Keratinocyte (primary cell): ENCODE measurements around the gene AGL.

Experiments used
- EZH2 ChIP-seq: IDR thresholded peaks from one replicate; pipeline ENCODE4 v1.6.1; 2012; ENCODE audit warnings: inconsistent platforms, mild to moderate bottlenecking, low read length, moderate library complexity
- TF ChIP-seq, protein P1 (sequence below), 3 experiments: IDR thresholded peaks in 1 of 3; conservative IDR thresholded peaks in 1 of 3; optimal IDR thresholded peaks in 1 of 3; 2 replicates in 2 of 3; 3 replicates in 1 of 3; pipeline versions ENCODE3 to v1.5.1; 2011; ENCODE audit warnings: low read length in 3 of 3, mild to moderate bottlenecking in 3 of 3, moderate library complexity in 2 of 3, control low read depth in 1 of 3, inconsistent platforms in 1 of 3; ENCODE audit not compliant: insufficient read depth in 2 of 3; ENCODE audit errors: extremely low read depth in 1 of 3

GRCh38 chr1:99808391-99809115 is 41.6 kb upstream of the AGL start:
- TF ChIP-seq, protein P1, sequence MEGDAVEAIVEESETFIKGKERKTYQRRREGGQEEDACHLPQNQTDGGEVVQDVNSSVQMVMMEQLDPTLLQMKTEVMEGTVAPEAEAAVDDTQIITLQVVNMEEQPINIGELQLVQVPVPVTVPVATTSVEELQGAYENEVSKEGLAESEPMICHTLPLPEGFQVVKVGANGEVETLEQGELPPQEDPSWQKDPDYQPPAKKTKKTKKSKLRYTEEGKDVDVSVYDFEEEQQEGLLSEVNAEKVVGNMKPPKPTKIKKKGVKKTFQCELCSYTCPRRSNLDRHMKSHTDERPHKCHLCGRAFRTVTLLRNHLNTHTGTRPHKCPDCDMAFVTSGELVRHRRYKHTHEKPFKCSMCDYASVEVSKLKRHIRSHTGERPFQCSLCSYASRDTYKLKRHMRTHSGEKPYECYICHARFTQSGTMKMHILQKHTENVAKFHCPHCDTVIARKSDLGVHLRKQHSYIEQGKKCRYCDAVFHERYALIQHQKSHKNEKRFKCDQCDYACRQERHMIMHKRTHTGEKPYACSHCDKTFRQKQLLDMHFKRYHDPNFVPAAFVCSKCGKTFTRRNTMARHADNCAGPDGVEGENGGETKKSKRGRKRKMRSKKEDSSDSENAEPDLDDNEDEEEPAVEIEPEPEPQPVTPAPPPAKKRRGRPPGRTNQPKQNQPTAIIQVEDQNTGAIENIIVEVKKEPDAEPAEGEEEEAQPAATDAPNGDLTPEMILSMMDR (optimal IDR thresholded peaks at IDR 0.05 in 1 of 3, IDR thresholded peaks at IDR 0.05 in 1 of 3, conservative IDR thresholded peaks at IDR 0.05 in 1 of 3; ENCODE audit: extremely low read depth in 1 of 3, insufficient read depth in 2 of 3, low read length in 3 of 3), result peak; percentile 39 to 58 (median 40)
- no peak for TF ChIP-seq EZH2
